ENCODE data around the gene PHF24. TPM values are rescaled to one million over a fixed set of nuclear protein-coding genes. Genes with fewer than 3 reads are reported as not detected.

PHF24 gene
- total and polyA plus RNA-seq, 10 of the 15 experiments (the other 5 are each of a cell fraction or from before 2014, with no cell fraction given), result 0.02 to 0.04 TPM; not detected in 8

DNA sequence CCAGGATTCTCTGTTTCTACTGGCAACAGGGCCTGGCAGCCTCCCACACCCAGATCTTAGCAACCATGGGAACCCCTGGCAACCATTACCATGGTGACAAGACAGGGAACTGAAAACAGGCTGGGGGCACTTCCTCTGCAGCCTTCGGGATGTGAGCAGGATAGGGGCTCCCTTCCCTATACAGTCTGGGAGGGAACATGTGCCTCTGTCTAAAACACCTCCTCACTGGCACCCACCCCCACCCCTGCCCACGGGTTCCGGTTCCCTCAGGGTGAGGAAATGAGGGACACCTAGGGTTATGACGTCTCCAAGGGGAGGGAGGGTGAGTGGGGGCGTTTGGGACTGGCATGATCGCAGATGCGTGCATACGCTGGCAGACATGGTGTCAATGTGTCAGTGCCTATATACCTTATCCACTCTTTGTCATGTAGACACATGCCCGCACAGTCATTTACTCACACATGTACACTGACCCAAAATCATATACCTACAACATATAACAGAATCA lies 28.5 kb downstream of the PHF24 start (continued):
- TF ChIP-seq, protein P1, sequence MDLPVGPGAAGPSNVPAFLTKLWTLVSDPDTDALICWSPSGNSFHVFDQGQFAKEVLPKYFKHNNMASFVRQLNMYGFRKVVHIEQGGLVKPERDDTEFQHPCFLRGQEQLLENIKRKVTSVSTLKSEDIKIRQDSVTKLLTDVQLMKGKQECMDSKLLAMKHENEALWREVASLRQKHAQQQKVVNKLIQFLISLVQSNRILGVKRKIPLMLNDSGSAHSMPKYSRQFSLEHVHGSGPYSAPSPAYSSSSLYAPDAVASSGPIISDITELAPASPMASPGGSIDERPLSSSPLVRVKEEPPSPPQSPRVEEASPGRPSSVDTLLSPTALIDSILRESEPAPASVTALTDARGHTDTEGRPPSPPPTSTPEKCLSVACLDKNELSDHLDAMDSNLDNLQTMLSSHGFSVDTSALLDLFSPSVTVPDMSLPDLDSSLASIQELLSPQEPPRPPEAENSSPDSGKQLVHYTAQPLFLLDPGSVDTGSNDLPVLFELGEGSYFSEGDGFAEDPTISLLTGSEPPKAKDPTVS (IDR thresholded peaks at IDR 0.05; ENCODE audit: low read depth, low read length), result no peak
- TF ChIP-seq SPI1 (IDR thresholded peaks at IDR 0.05; ENCODE audit: borderline replicate concordance, insufficient read depth, low read depth, low read length) (peak; percentile 95), EED (IDR thresholded peaks at IDR 0.05; ENCODE audit: low read depth) (0 out of 2 replicates have a peak, but pooled peaks have one; percentile 32), RFX5 (IDR thresholded peaks at IDR 0.05; ENCODE audit: low read depth, low read length) (0 out of 2 replicates have a peak, but pooled peaks have one; percentile 15)
- TF ChIP-seq, protein P2, sequence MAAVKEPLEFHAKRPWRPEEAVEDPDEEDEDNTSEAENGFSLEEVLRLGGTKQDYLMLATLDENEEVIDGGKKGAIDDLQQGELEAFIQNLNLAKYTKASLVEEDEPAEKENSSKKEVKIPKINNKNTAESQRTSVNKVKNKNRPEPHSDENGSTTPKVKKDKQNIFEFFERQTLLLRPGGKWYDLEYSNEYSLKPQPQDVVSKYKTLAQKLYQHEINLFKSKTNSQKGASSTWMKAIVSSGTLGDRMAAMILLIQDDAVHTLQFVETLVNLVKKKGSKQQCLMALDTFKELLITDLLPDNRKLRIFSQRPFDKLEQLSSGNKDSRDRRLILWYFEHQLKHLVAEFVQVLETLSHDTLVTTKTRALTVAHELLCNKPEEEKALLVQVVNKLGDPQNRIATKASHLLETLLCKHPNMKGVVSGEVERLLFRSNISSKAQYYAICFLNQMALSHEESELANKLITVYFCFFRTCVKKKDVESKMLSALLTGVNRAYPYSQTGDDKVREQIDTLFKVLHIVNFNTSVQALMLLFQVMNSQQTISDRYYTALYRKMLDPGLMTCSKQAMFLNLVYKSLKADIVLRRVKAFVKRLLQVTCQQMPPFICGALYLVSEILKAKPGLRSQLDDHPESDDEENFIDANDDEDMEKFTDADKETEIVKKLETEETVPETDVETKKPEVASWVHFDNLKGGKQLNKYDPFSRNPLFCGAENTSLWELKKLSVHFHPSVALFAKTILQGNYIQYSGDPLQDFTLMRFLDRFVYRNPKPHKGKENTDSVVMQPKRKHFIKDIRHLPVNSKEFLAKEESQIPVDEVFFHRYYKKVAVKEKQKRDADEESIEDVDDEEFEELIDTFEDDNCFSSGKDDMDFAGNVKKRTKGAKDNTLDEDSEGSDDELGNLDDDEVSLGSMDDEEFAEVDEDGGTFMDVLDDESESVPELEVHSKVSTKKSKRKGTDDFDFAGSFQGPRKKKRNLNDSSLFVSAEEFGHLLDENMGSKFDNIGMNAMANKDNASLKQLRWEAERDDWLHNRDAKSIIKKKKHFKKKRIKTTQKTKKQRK (IDR thresholded peaks at IDR 0.05; ENCODE audit: low read depth, low read length), result no peak

DNA sequence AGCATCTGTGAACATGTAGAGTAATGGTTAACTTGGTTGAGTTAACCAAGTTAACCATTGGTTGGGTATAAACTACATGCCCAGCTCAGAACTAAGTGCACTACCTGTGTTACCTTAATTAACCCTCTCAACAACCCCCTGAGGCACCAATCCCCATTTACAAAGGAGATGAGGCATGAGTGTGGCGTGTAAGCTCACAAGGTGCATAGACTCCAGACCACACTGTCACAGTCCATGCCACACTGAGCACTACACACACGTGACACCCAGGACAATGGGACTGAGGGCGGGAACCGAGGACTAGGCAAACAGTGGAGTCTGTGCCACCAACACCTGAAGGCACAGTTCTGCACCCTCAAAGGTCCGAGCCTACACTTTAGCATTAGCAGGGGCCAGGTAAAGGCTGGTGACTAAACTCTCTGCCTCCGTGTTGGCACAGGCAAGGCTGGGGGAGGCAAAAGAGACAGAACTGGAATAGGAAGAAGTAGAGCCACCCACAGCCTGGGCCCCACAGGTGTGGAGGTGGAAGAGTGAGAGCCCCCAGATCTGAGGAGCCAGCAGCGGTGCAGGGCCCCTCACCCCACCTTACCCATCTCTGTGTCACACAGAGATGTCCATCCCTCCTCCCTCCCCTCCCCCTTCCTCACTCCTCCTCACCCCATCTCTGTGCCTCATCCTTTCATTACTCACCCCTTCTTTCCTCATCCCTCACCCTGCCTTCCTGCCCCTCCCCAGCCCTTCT lies 29.2 kb downstream of the PHF24 start:
- CTCF ChIA-PET, result no interaction called here
- DNase-seq (ENCODE audit: low read depth, low spot score) (no peak), FAIRE-seq (no peak), ATAC-seq (no peak)
- POLR2A ChIA-PET, result no interaction called here
- no TSS peak for BruUV-seq (replicated peaks)
- SMC1A ChIA-PET (ENCODE audit: uncharacterized antibody, unreplicated experiment), result interaction anchor here (1.3 kb wide), 1 partner anchor 87 kb away, joined by 5 read pairs; no protein-coding TSS in a partner anchor
- intact Hi-C loops (cut with micrococcal nuclease; ENCODE audit: unreplicated experiment), result loop anchor here (5.0 kb wide), 3 partner anchors 65 to 110 kb away; partner anchors contain the start of genes PIGO and VCP
- Histone ChIP-seq H3K4me3 (no peak overlapping the region), H3K4me1 (ENCODE audit: control insufficient read depth, insufficient read depth, low read length) (peaks cover 50% of the 10 kb centered on the region), H3K27me3 (replicated peaks in 1 of 2; ENCODE audit: control insufficient read depth in 2 of 2, insufficient read depth in 2 of 2, low read length in 1 of 2) (no peaks in the 10 kb centered on the region), H3K9ac (ENCODE audit: control insufficient read depth, insufficient read depth, low read length) (no peak overlapping the region), H3K79me2 (ENCODE audit: control insufficient read depth, insufficient read depth, low read length) (no peaks in the 10 kb centered on the region), H3K4me2 (ENCODE audit: control insufficient read depth, insufficient read depth) (no peak overlapping the region), H2AFZ (ENCODE audit: control insufficient read depth, low read depth, low read length) (no peak overlapping the region), H4K20me1 (ENCODE audit: control insufficient read depth, insufficient read depth) (no peaks in the 10 kb centered on the region), H3K27ac (ENCODE audit: control insufficient read depth, insufficient read depth) (no peak overlapping the region), H3K36me3 (ENCODE audit: control insufficient read depth in 2 of 2, insufficient read depth in 2 of 2, low read length in 1 of 2) (no peaks in the 10 kb centered on the region), H3K9me3 (replicated peaks; ENCODE audit: control insufficient read depth, insufficient read depth, low read length) (no peaks in the 10 kb centered on the region)
- RAD21 ChIA-PET (ENCODE audit: unreplicated experiment), result no interaction called here
- TF ChIP-seq YBX1 (IDR thresholded peaks at IDR 0.05) (no peak), BHLHE40 (IDR thresholded peaks at IDR 0.05; ENCODE audit: borderline replicate concordance in 1 of 2, low read depth in 2 of 2, low read length in 1 of 2) (0 out of 4 replicates have a peak, but pooled peaks of 1 of the 2 experiments have one; percentile 21)
- TF ChIP-seq, protein P3, sequence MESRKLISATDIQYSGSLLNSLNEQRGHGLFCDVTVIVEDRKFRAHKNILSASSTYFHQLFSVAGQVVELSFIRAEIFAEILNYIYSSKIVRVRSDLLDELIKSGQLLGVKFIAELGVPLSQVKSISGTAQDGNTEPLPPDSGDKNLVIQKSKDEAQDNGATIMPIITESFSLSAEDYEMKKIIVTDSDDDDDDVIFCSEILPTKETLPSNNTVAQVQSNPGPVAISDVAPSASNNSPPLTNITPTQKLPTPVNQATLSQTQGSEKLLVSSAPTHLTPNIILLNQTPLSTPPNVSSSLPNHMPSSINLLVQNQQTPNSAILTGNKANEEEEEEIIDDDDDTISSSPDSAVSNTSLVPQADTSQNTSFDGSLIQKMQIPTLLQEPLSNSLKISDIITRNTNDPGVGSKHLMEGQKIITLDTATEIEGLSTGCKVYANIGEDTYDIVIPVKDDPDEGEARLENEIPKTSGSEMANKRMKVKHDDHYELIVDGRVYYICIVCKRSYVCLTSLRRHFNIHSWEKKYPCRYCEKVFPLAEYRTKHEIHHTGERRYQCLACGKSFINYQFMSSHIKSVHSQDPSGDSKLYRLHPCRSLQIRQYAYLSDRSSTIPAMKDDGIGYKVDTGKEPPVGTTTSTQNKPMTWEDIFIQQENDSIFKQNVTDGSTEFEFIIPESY (IDR thresholded peaks at IDR 0.05), result no peak
- in situ Hi-C loops (cut with MboI), result no loop called here
- WGBS (ENCODE audit: insufficient coverage, insufficient replicate concordance, low lambda C conversion rate, missing lambda C conversion rate), result 37% methylated on average over 7 of the region's 7 CpGs
